NCI-H748 (cell line): Measurements from ENCODE around the gene FA2H.
"Not testable (repeated sequence)": the region's sequence is repeated elsewhere in the genome, so short reads cannot be mapped to it uniquely, and the experiment has no call there.

Source experiments
- DNase-seq: peaks from one replicate; lab custom pipeline; 2025; ENCODE audit not compliant: unreplicated experiment; lab: John Stamatoyannopoulos, UW

Gene FA2H

GRCh38 chr16:74770831-74771526 lies 3.6 kb downstream of the FA2H start:
- DNase-seq = no peak

- DNase-seq = no peak
These were observed 4.9 kb downstream of the FA2H start for GRCh38 chr16:74769586-74770190.

- no peak for DNase-seq
These were observed 6.4 kb downstream of the FA2H start for GRCh38 chr16:74768239-74768638.

DNA sequence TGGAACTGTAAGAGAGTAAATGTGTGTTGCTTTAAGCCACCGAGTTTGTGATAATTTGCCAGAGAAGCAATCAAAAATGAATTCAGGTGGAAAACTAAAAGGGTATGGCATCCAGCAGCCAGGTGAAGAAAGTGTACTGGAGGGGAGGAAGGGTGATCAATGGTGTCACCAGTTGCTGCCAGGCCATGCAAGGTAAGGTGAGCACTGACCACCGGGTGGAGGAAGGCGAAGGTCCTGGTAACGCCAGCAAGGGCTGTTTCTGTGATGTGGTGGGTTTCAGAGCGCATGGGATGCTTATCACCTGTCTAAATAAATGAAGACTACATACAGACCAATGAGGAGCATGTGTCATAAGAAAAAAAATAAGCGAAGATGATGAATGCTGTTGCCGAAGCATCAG lies 6.9 kb downstream of the FA2H start:
- no peak for DNase-seq

GRCh38 chr16:74766729-74767128 lies 7.9 kb downstream of the FA2H start:
- no peak for DNase-seq

- not testable (repeated sequence) for DNase-seq
These were observed 10.4 kb downstream of the FA2H start for GRCh38 chr16:74764184-74764583.

- DNase-seq = no peak
These were observed 13.0 kb downstream of the FA2H start for GRCh38 chr16:74761665-74762064.

- DNase-seq = no peak
These were observed 14.4 kb downstream of the FA2H start for GRCh38 chr16:74760007-74760767.

DNA sequence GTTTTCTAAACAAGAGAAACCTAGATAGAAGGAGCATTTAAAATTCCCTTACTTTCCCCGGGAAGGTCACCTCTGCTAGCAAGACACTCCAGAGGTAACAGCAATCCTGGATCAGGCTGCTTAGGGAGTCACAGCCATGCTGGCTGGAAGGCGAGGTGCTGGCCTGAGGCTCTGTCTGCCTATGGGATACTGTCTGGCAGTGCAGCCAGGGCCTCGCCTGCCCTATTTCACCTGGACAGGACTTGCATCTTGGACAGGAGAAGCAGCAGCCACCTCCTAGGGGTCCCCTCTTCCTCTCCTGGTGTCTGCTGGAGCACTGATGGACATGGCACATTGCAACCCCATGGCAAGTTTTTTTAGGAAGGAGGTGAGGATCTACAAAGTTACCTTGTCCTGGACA lies 15.1 kb downstream of the FA2H start:
- no peak for DNase-seq

- no peak for DNase-seq
These were observed 15.8 kb downstream of the FA2H start for GRCh38 chr16:74758801-74759200.

DNA sequence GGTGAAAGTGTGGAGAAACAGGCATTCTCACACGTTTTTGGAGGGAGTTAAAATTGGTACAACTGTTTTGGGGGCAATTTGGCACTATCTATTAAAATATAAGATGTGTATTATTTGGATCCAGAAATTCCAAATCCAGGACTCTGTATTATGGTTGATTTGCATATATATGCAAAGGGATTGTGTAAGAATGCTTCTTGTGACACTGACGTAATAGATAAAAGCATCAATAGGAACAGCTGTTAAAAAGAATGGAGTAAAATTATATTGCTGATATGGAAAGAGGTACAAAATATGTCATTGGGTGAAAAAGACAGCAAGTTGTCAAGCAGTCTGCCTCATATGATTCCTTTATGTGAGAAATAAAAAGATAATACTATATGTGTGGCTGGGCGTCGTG lies 17.3 kb downstream of the FA2H start:
- DNase-seq = no peak

- no peak for DNase-seq
These were observed 18.4 kb downstream of the FA2H start for GRCh38 chr16:74756203-74756602.

GRCh38 chr16:74753180-74753579 lies 21.4 kb downstream of the FA2H start:
- no peak for DNase-seq

DNA sequence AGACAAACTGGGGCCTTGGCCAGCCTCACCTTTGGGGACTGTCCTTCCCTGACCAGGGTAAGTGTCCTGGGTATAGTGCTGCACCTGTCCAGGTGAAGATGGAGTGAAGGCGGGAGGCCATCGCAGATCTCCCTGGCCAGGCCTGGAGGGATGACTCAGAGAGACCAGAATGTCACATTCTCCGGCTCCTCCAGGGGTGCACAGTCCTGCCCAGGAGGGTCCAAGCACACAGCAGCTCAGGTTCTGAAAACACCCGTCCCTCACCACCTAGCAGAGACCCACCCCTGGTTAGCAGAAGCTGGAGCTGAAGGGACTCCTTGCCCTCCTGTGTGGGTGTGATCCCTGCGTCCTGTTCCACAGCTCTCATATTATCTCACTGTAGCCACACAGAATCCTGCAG lies 21.9 kb downstream of the FA2H start:
- no peak for DNase-seq

DNA sequence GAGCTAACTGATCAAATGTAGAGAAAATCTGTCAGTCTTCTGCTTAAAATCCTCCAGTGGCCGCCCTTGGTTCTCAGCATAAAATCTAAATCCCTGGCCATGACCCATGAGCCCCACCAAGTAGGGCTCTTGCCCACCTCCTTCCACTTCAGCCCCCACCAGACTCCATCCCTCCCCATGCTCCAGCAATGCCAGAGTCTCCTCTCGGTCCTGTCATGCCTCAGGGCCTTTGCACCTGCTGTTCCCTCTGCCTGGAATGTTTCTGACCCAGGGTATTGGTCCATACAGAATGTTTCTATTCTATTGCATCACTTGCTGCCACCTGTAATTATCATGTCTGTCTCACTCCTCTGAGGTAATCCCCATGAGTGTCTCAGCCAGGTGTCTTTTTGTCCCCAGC lies 22.4 kb downstream of the FA2H start:
- no peak for DNase-seq

GRCh38 chr16:74751658-74752057 lies 23.0 kb downstream of the FA2H start:
- no peak for DNase-seq

- DNase-seq = no peak
These were observed 25.1 kb downstream of the FA2H start for GRCh38 chr16:74749291-74750055.

- no peak for DNase-seq
These were observed 26.0 kb downstream of the FA2H start for GRCh38 chr16:74748616-74749026.

DNA sequence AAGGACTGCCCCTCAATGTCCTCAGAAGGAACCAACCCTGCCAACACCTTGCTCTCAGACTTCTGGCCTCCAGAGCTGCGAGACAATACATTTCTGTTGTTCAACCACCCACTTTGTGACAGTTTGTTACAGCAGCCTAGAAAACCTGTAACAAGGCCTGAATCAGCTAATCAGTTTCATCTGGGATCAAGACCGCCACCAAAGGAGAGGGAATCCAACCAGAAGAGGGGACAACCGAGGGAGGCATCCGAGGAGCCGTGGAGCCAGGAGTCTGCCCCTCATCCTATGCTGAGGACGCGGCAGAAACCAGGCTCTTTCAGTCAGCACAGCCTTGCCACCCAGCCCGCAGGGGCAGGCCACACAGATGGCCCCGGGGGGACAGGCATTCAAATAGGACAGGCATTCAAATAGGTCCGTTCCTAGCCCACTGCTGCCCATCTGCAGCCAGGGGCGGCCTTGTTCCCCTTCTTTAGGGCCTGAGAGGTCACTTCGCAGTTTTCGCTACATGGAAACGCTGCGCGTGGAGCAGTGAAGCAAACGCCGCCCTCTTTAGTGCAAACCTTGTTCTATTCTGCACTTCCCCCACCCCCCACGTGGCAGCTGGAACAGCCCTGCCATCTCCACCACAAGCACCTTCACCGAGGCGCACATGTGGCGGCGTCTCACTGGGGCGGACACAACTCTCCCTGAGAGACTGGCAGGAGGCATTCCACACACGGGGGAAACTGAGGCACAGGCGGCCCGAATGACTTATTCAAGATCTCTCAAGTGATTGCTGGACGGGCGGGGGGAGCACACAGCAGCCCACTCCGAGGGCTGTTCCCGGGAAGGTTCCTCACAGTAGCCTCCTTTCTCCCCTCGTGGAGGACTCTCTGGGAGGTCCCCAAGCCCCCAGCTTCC lies 26.7 kb downstream of the FA2H start:
- no peak for DNase-seq

DNA sequence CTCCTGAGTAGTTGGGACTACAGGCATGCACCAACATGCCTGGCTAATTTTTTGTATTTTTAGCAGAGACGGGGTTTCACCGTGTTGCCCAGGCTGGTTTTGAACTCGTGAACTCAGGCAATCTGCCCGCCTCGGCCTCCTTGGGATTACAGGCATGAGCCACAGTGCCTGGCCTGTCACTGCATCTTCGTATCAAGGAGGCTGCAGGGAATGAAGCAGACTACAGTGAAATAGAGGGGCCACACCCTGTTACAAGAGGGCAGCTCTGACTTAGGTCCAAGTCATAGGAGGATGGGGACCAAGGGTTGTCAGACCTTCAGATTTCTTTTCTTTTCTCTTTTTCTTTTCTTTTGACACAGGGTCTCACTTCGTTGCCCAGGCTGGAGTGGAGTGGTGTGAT lies 28.7 kb downstream of the FA2H start:
- no peak for DNase-seq
